BJ (cell line): ENCODE data around the gene IQCH. TPM values are rescaled to one million over a fixed set of nuclear protein-coding genes. Genes with fewer than 3 reads are reported as not detected.

ENCODE experiments used
- CTCF ChIA-PET: fragments of 350-600 bp; formaldehyde crosslinking; extraction: SDS; loops from one replicate; lab custom pipeline; 2021; ENCODE audit warnings: antibody characterized with exemption, inconsistent platforms; lab: Yijun Ruan, JAX
- POLR2A ChIA-PET: fragments of 300-600 bp; sonication (Branson Sonifier 250); formaldehyde crosslinking; extraction: SDS; loops from one replicate; lab custom pipeline; 2021; ENCODE audit warnings: antibody characterized with exemption; lab: Charles Lee
- DNase-seq: peaks from one replicate; pipeline ENCODE4 v3.0.0-alpha.2; 2011; ENCODE audit warnings: low read depth
- H3K27me3 ChIP-seq: 2 replicates; pipeline ENCODE4 v1.6.0; 2011; ENCODE audit warnings: low read length; ENCODE audit not compliant: control insufficient read depth, insufficient read depth
- H3K36me3 ChIP-seq: 2 replicates; pipeline ENCODE4 v1.5.1; 2011; ENCODE audit warnings: low read length; ENCODE audit not compliant: control insufficient read depth, insufficient read depth
- H3K4me3 ChIP-seq: 2 replicates; pipeline ENCODE4 v1.5.1; 2011; ENCODE audit warnings: low read depth, mild to moderate bottlenecking, control low read depth, low read length
- polyA plus RNA-seq: library from polyadenylated mRNA; depleted of rRNA; stranded (reverse); fragments of >200 nt; gene quantifications from 2 replicates; pipeline ENCODE4 v1.2.3, GENCODE V29; 2011
- TF ChIP-seq, protein P1 (sequence below): IDR thresholded peaks from 2 replicates; pipeline ENCODE4 v1.5.1; 2011; ENCODE audit warnings: low read depth, mild to moderate bottlenecking, control low read depth, inconsistent platforms, low read length, moderate library complexity; ENCODE audit not compliant: insufficient read depth

IQCH gene
- polyA plus RNA-seq, 1 experiment, result 0.82 TPM

DNA sequence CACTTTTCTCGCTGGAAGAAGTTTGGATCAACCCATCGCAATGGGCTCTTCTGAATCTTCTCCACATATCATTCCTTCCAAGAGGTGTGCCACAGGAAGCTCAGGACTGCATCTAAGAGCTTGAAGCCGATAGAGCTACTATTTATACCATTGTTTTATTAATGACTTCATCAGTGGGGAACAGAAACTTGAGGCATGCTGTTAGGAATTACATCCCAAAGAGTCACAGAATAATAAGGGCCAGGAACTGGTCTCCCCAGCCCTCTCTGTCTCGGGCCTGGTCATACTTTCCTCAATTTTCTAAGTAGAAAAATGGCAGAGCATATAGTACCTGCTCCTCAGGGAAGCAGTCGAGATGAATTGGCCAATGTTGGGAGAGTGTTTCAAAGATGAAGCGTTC, 249.5 kb downstream of the IQCH start:
- POLR2A ChIA-PET, result no interaction called here
- CTCF ChIA-PET, result interaction anchor here (1.3 to 3.6 kb wide), 4 partner anchors 46 to 332 kb away, joined by 3 to 15 read pairs (median 4); no protein-coding TSS in a partner anchor
- DNase-seq, result no peak
- H3K27me3 ChIP-seq, result no peaks in the 10 kb centered on the region
- no peak overlapping the region for H3K4me3 ChIP-seq
- H3K36me3 ChIP-seq, result no peaks in the 10 kb centered on the region
- TF ChIP-seq, protein P1, sequence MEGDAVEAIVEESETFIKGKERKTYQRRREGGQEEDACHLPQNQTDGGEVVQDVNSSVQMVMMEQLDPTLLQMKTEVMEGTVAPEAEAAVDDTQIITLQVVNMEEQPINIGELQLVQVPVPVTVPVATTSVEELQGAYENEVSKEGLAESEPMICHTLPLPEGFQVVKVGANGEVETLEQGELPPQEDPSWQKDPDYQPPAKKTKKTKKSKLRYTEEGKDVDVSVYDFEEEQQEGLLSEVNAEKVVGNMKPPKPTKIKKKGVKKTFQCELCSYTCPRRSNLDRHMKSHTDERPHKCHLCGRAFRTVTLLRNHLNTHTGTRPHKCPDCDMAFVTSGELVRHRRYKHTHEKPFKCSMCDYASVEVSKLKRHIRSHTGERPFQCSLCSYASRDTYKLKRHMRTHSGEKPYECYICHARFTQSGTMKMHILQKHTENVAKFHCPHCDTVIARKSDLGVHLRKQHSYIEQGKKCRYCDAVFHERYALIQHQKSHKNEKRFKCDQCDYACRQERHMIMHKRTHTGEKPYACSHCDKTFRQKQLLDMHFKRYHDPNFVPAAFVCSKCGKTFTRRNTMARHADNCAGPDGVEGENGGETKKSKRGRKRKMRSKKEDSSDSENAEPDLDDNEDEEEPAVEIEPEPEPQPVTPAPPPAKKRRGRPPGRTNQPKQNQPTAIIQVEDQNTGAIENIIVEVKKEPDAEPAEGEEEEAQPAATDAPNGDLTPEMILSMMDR, result no peak

DNA sequence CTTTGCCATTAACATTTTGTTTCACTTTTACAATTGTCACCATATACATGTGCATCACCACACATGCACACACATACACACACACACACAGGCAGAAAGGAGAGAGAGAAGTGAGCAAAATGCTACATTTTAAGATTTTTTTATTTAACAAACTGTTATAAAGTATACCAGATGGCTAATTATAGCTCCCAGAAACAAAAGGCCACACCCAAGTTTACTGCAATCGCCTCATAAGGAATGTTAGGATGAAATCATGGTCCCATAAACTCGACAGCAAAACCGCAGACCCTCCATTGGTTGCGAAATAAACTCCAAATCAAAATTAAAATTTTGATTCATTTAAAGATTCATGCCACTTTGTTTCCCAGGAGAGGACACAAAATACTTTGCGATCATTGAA, 250.2 kb downstream of the IQCH start:
- no peak overlapping the region for H3K4me3 ChIP-seq
- H3K27me3 ChIP-seq, result no peaks in the 10 kb centered on the region
- H3K36me3 ChIP-seq, result no peaks in the 10 kb centered on the region
- peak; percentile 63 for DNase-seq
- TF ChIP-seq, protein P1, result no peak
- CTCF ChIA-PET, result interaction anchor here (1.3 kb wide), 1 partner anchor 331 kb away, joined by 5 read pairs; no protein-coding TSS in a partner anchor
- POLR2A ChIA-PET, result no interaction called here

DNA sequence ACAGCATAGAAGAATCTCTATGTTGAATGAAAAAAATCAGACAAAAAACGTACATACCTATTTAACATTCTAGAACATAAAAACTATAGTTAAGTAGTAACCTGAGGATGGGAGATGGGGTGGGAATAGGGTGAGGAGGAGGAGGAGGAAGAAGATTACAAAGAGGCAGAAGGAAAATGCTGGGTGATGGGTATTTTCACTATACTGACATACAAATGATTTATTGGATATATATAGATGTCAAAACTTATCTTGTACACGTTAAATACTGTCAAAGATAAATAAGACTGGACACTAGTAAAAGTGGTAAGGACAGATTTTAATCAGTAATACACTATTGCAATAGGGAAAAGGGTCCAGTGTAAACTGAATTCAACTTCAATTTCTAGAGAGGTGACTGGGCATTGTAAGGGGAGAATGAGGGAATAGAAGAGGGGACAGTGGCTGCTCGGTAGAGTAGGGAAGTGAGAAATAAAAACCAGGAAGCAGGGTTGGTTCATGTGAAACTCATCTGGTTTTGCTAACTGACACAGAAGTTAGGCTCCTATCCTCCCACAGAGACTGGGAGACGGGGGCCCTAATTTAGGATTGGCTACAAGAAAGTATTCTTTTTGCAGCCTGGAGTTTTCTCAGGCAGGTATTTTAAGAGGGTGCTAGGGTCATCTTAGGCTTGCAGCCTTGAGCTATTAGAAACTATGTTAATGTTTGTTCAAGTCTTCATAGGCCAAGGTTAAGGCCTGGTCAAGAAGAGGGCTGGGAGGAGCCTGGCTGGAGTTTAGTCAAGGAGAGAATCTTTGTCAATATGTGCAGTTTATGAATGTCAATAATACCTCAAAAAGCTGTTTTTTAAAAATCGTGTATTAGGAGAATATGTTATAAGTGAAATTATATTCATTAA, 251.3 kb downstream of the IQCH start:
- H3K4me3 ChIP-seq, result no peak overlapping the region
- ChIA-PET CTCF (interaction anchor here (2.3 kb wide), 1 partner anchor 330 kb away, joined by 5 read pairs; no protein-coding TSS in a partner anchor), POLR2A (no interaction called here)
- H3K27me3 ChIP-seq, result no peaks in the 10 kb centered on the region
- H3K36me3 ChIP-seq, result no peaks in the 10 kb centered on the region
- TF ChIP-seq, protein P1, result no peak
- no peak for DNase-seq

DNA sequence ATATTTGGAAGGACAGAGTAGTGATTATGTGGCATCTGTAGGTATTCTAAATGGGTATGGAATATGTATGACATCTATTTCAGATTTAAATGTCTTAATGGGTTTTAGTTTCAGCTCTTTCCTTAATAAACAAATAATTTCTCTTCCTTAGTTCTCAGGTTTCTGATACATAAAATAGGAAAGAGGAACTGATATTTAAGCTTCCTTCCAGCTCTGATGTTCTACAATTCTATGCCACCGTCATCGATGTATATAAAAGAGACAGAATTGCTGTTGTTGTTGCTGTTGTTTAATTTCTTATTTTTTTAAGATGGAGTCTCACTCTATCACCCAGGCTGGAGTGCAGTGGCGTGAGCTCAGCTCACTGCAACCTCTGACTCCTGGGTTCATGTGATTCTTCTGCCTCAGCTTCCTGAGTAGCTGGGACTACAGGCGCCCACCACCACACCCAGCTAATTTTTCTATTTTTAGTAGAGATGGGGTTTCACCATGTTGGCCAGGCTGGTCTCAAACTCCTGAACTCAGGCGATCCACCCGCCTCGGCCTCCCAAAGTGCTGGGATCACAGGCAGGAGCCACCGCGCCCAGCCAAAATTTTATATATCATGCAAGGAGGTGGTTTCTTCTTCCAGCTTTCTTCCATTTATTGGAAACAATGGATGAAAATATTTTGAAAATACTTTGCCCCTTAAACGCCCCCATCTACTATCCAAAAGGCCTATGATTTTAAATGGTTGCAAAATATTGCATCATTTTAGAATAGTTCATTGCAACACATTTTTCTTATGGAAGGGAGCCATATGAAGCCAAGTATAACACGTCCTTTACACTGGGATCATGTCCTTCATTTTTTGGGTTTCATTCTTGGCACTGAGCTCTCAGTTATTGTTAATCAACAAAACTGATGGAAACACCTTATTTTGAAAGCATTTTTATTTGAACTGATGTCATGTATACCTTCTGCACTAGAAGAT, 252.5 kb downstream of the IQCH start:
- no peak overlapping the region for H3K4me3 ChIP-seq
- CTCF ChIA-PET, result interaction anchor here (1.2 to 2.3 kb wide), 2 partner anchors 49 to 329 kb away, joined by 3 to 5 read pairs; no protein-coding TSS in a partner anchor

More for the DNA sequence above, 252.5 kb downstream of the IQCH start:
- no peak for DNase-seq
- H3K36me3 ChIP-seq, result no peaks in the 10 kb centered on the region
- TF ChIP-seq, protein P1, result no peak
- POLR2A ChIA-PET, result no interaction called here
- no peaks in the 10 kb centered on the region for H3K27me3 ChIP-seq
